Measurements from ENCODE around the gene NHP2. TPM values are rescaled to one million over a fixed set of nuclear protein-coding genes. Genes with fewer than 3 reads are reported as not detected.

Gene NHP2
- total and polyA plus RNA-seq, 9 of the 15 experiments (the other 6 are each of a cell fraction or from before 2014, with no cell fraction given) = 52.8 to 622 (median 144) TPM

DNA sequence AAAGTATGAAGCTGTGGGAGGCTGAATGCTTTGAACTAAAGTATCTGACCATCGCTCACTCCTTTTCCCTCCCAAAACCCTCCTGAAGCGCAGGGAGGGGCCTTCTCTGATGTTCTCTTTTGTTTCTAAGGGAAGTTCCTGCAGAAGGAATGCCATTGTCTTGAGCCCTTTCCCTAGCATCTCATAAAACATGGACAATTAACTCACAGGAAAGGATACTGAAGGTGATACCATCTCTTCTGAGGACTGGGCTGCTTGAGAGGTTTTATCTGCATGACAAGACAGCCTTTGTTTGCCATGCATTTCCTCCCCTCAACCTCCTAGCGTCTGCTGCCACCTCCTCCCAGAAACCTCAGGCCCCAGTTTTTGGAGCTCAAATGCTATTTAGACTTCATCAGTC is 27.1 kb downstream of the NHP2 start (continued):
- TF ChIP-seq, protein P1, sequence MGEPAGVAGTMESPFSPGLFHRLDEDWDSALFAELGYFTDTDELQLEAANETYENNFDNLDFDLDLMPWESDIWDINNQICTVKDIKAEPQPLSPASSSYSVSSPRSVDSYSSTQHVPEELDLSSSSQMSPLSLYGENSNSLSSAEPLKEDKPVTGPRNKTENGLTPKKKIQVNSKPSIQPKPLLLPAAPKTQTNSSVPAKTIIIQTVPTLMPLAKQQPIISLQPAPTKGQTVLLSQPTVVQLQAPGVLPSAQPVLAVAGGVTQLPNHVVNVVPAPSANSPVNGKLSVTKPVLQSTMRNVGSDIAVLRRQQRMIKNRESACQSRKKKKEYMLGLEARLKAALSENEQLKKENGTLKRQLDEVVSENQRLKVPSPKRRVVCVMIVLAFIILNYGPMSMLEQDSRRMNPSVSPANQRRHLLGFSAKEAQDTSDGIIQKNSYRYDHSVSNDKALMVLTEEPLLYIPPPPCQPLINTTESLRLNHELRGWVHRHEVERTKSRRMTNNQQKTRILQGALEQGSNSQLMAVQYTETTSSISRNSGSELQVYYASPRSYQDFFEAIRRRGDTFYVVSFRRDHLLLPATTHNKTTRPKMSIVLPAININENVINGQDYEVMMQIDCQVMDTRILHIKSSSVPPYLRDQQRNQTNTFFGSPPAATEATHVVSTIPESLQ (CRISPR knock-in tag; IDR thresholded peaks at IDR 0.05) = no peak
- no peak for TF ChIP-seq MXI1 (IDR thresholded peaks at IDR 0.05; ENCODE audit: low read depth, low read length)
- TF ChIP-seq LEF1 (IDR thresholded peaks at IDR 0.05) = 0 out of 2 replicates have a peak, but pooled peaks have one; percentile 43
- TF ChIP-seq TCF3 (CRISPR knock-in tag; IDR thresholded peaks at IDR 0.05) = 0 out of 2 replicates have a peak, but pooled peaks have one; percentile 28
- no peak for TF ChIP-seq ZNF324 (CRISPR knock-in tag; IDR thresholded peaks at IDR 0.05)
- no peak for TF ChIP-seq PREB (CRISPR knock-in tag; IDR thresholded peaks at IDR 0.05)
- peak; percentile 34 for TF ChIP-seq CCNT2 (IDR thresholded peaks at IDR 0.05; ENCODE audit: borderline replicate concordance, extremely low read depth, insufficient read length, low read depth, low read length)
- TF ChIP-seq SNAPC5 (CRISPR knock-in tag; IDR thresholded peaks at IDR 0.05) = no peak
- no peak for TF ChIP-seq RHOXF2B (CRISPR knock-in tag; conservative IDR thresholded peaks at IDR 0.05)
- TF ChIP-seq ZNF778 (CRISPR knock-in tag; IDR thresholded peaks at IDR 0.05) = no peak
- peak; percentile 52; the same call in 1 of the 2 replicates for TF ChIP-seq TEAD4 (IDR thresholded peaks at IDR 0.05; ENCODE audit: low read length)
- TF ChIP-seq TEAD4 (CRISPR knock-in tag; IDR thresholded peaks at IDR 0.05; ENCODE audit: borderline replicate concordance) = no peak
- TF ChIP-seq ETS2 (tag; IDR thresholded peaks at IDR 0.05; ENCODE audit: borderline replicate concordance, poor library complexity, severe bottlenecking) = no peak
- TF ChIP-seq, protein P2, sequence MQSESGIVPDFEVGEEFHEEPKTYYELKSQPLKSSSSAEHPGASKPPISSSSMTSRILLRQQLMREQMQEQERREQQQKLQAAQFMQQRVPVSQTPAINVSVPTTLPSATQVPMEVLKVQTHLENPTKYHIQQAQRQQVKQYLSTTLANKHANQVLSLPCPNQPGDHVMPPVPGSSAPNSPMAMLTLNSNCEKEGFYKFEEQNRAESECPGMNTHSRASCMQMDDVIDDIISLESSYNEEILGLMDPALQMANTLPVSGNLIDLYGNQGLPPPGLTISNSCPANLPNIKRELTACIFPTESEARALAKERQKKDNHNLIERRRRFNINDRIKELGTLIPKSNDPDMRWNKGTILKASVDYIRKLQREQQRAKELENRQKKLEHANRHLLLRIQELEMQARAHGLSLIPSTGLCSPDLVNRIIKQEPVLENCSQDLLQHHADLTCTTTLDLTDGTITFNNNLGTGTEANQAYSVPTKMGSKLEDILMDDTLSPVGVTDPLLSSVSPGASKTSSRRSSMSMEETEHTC (IDR thresholded peaks at IDR 0.05) = no peak
- TF ChIP-seq NFIX (CRISPR knock-in tag; IDR thresholded peaks at IDR 0.05; ENCODE audit: low read depth) = no peak
- no peak for TF ChIP-seq PHB (CRISPR knock-in tag; IDR thresholded peaks at IDR 0.05)
- TF ChIP-seq ZNF518B (CRISPR knock-in tag; IDR thresholded peaks at IDR 0.05) = no peak
- no peak for TF ChIP-seq NUFIP1 (IDR thresholded peaks at IDR 0.05; ENCODE audit: partially characterized antibody)
- TF ChIP-seq MAFG (tag; conservative IDR thresholded peaks at IDR 0.05) = no peak
- TF ChIP-seq MEF2A (IDR thresholded peaks at IDR 0.05; ENCODE audit: control insufficient read depth, low read depth, low read length) = no peak
- peak in 1 of 2 experiments; percentile 72; a peak in 1 of 4 replicates for TF ChIP-seq RCOR1 (IDR thresholded peaks at IDR 0.05; ENCODE audit: borderline replicate concordance in 1 of 2, low read depth in 2 of 2, low read length in 2 of 2)
- TF ChIP-seq ZNF124 (CRISPR knock-in tag; IDR thresholded peaks at IDR 0.05) = no peak

Measured in K562 (cell line).